IPS-20b (cell line): ENCODE measurements around the gene EFEMP2.

Experiments used
- H3K27ac ChIP-seq: one replicate; pipeline ENCODE4 v1.5.1; 2013; ENCODE audit warnings: low read length
- H3K27me3 ChIP-seq: 2 replicates; pipeline ENCODE4 v1.6.1; 2013; ENCODE audit warnings: mild to moderate bottlenecking, low read length, inconsistent platforms; ENCODE audit not compliant: insufficient read depth
- H3K36me3 ChIP-seq: 2 replicates; pipeline ENCODE4 v1.6.1; 2013; ENCODE audit warnings: low read depth, mild to moderate bottlenecking, inconsistent platforms, low read length, moderate library complexity; ENCODE audit not compliant: insufficient read depth
- H3K4me1 ChIP-seq: 2 replicates; pipeline ENCODE4 v1.6.1; 2013; ENCODE audit warnings: mild to moderate bottlenecking, control low read depth, inconsistent platforms, low read length, moderate library complexity; ENCODE audit not compliant: insufficient read depth
- H3K4me3 ChIP-seq: 2 replicates; pipeline ENCODE4 v1.5.1; 2013; ENCODE audit warnings: mild to moderate bottlenecking, low read length, inconsistent platforms
- H3K9ac ChIP-seq: 2 replicates; pipeline ENCODE4 v1.6.1; 2013; ENCODE audit warnings: low read depth, mild to moderate bottlenecking, inconsistent platforms, low read length, moderate library complexity
- H3K9me3 ChIP-seq: 2 replicates; pipeline ENCODE4 v1.6.1; 2013; ENCODE audit warnings: mild to moderate bottlenecking, low read depth, low read length, inconsistent platforms; ENCODE audit not compliant: insufficient read depth

Gene EFEMP2

DNA sequence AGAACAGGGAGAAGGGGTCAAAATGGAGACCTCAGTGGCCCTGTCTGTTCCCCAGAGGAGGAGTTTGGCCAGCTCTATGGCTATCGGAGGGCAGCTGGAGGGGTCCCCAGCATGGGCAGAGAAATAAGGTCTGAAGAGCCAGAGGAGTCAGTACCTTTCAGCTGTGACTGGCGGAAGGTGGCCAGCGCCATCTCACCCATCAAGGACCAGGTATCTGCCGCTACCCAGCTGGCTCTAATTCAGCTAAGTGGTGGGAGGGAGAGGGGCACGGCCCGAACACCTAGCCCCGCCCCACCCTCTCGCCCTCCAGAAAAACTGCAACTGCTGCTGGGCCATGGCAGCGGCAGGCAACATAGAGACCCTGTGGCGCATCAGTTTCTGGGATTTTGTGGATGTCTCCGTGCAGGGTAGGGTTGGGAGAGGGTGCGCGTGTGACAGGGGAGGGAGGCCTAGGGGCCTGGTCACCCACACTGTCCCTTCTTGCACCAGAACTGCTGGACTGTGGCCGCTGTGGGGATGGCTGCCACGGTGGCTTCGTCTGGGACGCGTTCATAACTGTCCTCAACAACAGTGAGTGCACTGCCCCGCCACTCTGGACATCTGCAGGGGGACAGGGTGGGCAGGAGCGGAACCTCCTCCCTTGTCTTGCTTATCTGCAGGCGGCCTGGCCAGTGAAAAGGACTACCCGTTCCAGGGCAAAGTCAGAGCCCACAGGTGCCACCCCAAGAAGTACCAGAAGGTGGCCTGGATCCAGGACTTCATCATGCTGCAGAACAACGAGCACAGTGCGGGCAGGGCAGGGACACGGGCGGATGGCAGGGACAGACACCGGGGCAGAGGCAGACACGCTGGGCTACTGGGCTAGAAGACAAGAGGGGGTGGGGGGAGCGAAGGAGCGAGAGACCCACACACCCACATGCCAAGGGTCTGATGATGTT is 9.8 kb upstream of the EFEMP2 start:
- H3K9me3 ChIP-seq: no peaks in the 10 kb centered on the region
- no peak overlapping the region for H3K27ac ChIP-seq
- H3K36me3 ChIP-seq: peaks cover 52% of the 10 kb centered on the region
- H3K4me1 ChIP-seq: no peaks in the 10 kb centered on the region
- H3K27me3 ChIP-seq: no peaks in the 10 kb centered on the region
- H3K9ac ChIP-seq: no peak overlapping the region
- H3K4me3 ChIP-seq: no peak overlapping the region

DNA sequence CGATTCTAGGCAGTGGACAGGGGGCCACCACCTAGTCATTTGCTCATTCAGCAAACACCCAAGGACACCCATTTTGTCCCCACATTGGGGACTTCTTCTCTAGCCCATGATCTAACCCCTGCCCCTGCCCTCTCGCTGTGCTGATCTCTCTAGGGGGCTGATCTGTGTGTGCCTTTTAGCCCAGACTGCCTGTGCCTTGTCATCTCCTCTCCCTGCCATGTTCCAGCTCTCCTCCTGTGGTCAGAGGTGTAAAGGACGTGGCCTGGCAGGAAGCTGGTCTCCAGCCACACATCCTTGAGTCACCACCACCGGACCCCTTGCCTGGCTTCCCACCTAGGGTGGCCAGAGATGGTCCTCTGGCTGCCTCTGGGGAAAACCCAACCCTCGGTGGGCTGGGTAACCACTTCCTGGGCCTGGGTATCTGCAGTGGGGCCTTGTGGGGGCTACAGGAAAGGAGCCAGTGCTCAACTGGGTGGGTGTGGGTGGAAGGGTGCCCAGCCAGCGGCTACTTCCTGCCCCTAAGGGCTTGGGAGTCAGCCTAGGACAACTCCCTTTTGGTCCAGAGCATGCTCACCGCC is 8.3 kb upstream of the EFEMP2 start:
- H3K9ac ChIP-seq: no peak overlapping the region
- no peak overlapping the region for H3K4me3 ChIP-seq
- H3K36me3 ChIP-seq: peaks cover 40% of the 10 kb centered on the region
- no peaks in the 10 kb centered on the region for H3K9me3 ChIP-seq
- no peak overlapping the region for H3K27ac ChIP-seq
- H3K4me1 ChIP-seq: no peaks in the 10 kb centered on the region
- no peaks in the 10 kb centered on the region; the same call in 1 of the 2 replicates for H3K27me3 ChIP-seq

DNA sequence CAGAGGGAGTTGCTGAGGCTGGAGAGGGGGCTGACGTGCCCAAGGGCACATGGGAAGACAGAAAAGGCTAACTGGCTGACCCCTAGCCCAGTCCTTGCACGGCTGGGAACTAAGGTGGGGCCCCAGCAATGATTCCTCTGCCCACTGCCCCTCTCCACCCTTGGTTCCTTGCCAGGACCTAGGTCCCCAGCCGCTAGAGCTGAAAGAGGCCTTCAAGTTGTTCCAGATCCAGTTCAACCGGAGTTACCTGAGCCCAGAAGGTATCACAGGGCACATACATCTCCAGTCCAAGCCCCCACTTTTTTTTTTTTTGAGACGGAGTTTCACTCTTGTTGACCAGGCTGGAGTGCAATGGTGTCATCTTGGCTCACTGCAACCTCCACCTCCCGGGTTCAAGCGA is 7.4 kb upstream of the EFEMP2 start:
- H3K9me3 ChIP-seq: no peaks in the 10 kb centered on the region
- peaks cover 31% of the 10 kb centered on the region for H3K36me3 ChIP-seq
- H3K4me3 ChIP-seq: no peak overlapping the region
- H3K27ac ChIP-seq: no peak overlapping the region
- H3K4me1 ChIP-seq: no peaks in the 10 kb centered on the region
- no peak overlapping the region for H3K9ac ChIP-seq
- H3K27me3 ChIP-seq: no peaks in the 10 kb centered on the region; the same call in 1 of the 2 replicates

DNA sequence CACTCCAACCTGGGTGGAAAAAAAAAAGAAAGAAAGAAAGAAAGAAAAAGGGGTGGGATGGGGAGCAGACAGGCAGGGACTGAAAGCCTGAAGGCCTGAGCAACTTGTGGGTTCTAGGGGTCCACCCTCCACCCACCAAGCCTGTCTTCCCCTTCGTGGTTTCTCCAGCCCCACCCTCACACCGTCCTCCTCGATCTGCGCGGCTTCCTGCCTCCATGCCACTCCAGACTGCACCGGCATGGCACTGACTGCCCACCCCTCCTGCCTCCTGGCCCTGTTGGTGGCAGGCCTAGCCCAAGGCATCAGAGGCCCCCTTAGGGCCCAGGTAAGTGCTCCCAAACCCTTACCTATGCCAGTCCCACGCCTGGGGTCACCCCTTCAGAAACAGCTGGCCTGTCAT is 7.0 kb upstream of the EFEMP2 start, which contains the start of gene CTSW:
Gene CTSW, plus strand, starts transcription at position 221 of the 400 bp plus-strand sequence. Its CDS starts 18 bp downstream, at position 239.
- Histone ChIP-seq H3K4me3 (no peak within 1 kb of the TSS), H3K9ac (no peak within 1 kb of the TSS), H3K27me3 (no peaks in the 10 kb centered on the region; the same call in 1 of the 2 replicates), H3K4me1 (no peaks in the 10 kb centered on the region), H3K9me3 (no peaks in the 10 kb centered on the region), H3K36me3 (peaks cover 28% of the 10 kb centered on the region), H3K27ac (no peak within 1 kb of the TSS)

DNA sequence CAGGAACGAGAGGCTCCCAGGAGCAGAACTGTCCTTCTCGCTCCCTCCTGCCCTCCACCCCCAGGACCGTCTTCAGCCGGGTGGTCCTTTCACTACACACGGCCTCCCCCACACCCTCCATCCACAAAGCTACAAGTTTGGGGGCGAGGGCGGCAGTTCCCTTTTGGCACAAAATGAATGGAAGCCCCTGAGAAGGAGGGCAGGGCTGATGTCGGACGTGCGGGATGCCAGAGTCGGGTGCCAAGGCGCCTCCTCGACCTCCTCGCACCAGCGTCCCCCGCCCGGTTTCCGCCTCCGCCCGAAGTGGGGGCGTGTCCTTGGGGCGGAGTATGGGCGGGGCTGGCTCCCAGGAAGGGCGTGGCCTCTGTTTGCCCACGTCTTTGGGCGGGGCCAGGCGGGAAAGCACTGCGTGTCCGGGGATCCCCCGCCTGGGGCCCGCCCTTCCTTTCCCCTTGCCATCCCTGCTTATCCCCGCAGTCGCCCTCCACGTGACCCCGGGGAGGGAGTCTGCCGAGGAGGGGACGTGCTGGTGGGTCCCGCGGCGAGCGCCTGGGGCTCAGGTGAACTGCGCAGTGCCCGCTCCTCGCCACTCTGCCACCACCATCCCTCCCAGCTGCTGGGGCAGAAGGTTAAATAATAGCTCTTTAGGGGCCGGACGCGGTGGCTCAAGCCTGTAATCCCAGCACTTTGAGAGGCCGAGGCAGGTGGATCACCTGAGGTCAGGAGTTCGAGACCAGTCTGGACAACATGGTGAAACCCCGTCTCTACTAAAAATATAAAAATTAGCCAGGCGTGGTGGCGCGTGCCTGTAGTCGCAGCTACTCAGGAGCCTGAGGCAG is 937 bp upstream of the EFEMP2 start:
- Histone ChIP-seq H3K27me3 (peaks cover 27% of the 10 kb centered on the region), H3K9me3 (no peaks in the 10 kb centered on the region), H3K36me3 (no peaks in the 10 kb centered on the region), H3K4me1 (no peaks in the 10 kb centered on the region), H3K9ac (peak overlapping the region; percentile 56; the same call in 1 of the 2 replicates), H3K4me3 (peak overlapping the region; percentile 65), H3K27ac (no peak overlapping the region)

DNA sequence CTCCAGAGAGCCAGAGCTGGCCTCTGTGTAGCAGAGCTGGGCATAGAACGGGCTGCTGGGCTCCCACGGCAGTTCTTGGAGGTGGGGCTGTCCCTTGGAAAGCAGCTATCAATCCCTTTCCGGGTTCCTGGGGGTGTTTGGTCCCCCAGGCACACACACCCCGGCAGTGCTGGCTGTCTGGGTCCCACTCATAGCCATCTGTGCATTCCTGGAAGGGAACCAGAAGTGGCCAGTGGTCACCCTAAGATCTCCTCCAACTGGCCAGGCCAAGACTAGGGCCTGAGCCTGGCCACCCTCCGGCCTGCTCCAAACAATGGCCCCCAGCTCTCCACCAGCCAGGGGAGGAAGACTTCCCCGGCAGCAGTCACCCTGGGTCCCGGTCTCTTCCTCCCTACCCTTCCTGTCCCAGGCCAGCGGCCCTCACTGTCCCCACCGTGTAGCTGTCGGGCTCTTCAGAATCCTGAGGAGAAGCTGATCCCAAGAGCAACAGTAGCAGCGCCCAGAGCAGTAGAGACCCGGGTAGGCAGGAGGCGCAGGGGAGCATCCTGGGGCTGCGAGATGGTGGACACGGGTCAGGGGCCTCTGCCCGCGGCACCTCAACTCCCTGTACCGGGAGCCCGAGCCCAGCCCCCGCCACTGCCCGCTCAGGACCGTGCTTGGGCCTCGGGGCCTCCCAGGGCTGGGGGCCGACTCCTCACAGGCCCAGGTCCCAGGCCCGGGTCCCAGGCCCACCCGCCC is 620 bp downstream of the EFEMP2 start:
- no peak overlapping the region for H3K27ac ChIP-seq
- no peak overlapping the region for H3K9ac ChIP-seq
- no peaks in the 10 kb centered on the region for H3K4me1 ChIP-seq
- no peaks in the 10 kb centered on the region for H3K36me3 ChIP-seq
- H3K4me3 ChIP-seq: peak overlapping the region; percentile 44; the same call in 1 of the 2 replicates
- peaks cover 28% of the 10 kb centered on the region for H3K27me3 ChIP-seq
- no peaks in the 10 kb centered on the region for H3K9me3 ChIP-seq

DNA sequence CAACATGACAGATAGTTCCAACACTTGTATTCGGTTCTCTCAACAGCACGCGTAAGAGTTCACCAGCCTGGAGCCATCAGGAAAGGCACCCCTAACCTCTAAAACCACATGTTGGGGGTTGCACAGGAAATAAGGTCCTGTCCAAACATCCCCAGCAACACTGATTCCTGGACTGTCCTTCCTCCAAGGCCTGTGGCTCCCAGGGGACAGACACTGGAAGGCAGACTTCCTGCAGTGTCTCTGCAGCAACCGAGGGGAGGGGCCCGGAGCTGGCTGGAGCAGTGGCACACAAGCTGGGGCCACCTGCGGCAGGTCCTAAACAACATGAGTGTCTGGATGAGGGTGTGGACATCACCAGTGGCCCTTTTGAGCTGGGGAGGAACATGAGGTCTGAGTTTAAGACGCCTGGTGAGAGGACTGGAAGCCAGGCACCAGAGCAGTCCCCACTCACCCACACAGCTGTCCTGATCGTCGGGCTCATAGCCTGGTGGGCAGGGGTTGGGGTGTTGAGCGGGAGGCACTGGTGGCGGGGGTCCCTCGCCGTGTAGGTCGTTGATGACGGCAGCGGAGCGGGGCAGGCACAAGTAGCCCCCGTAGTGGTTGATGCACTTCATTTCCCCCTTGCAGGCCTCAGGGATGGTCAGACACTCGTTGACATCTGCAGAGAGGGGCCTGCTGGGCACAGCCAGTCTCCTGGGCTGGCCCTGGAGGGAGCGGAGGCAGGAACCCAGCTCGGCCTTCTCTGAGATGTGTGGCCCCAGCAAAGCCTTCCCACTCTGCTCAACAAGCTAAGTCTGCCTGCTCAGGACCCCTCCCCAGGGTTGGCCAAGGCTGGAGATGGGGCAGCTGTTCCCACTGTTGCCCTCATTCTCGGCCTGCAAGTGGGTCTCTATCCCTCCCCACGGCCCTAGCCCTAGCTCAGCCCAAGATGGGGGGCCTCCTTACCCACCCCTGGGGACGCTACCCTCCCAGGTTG is 1.6 kb downstream of the EFEMP2 start:
- Histone ChIP-seq H3K4me1 (no peaks in the 10 kb centered on the region), H3K27ac (no peak overlapping the region), H3K4me3 (no peak overlapping the region), H3K9me3 (no peaks in the 10 kb centered on the region), H3K9ac (no peak overlapping the region), H3K36me3 (peaks cover 7% of the 10 kb centered on the region; the same call in 1 of the 2 replicates), H3K27me3 (peaks cover 28% of the 10 kb centered on the region)

DNA sequence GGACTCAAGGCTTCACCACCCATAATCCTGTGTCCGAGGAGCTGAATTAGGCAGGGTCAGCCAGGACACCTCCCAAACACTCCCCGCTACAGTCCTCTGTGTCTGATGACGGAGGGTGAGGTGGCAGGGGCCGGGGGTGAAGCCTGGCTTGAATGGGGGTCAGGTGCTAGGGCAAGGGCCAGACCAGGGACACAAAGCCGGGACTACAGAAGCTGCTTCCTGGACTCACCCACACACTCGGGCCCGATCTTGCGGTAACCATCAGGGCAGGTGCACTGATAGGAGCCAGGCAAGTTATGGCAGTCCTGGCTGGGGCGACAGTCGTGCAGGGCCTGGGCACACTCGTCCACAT is 2.3 kb downstream of the EFEMP2 start:
- no peak overlapping the region for H3K27ac ChIP-seq
- no peak overlapping the region for H3K4me3 ChIP-seq
- H3K9ac ChIP-seq: no peak overlapping the region
- H3K9me3 ChIP-seq: no peaks in the 10 kb centered on the region
- no peaks in the 10 kb centered on the region for H3K4me1 ChIP-seq
- H3K27me3 ChIP-seq: peaks cover 28% of the 10 kb centered on the region
- H3K36me3 ChIP-seq: peaks cover 14% of the 10 kb centered on the region

DNA sequence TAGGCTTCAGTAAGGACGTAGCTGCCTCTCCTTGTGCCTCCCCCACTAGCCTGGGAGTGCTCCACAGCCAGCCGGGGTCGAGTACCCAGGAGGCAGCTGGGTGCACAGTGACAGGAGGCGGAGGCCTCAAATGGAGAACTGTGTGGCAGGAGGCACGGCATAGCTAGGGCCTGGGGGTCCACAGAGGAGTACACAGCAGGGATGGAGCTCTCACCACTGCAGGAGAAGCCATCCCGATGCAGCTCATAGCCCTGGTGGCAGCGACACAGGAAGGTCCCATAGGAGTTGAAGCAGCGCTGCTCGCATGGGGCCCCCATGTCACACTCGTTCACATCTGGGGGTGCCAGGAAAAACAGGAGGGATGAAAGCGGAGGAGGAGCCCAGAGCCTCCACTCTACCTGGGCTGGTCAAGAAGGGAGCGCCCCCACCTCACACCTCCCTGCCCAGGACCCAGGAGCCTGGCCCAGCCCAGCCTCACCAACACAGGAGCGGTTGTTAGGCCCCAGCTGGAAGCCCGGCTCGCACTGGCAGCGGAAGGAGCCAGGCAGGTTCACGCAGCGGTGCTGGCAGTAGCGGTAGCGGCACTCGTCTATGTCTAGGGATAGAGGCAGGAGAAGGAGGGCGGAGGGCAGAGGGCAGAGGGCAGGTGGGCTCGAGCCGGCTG is 2.8 kb downstream of the EFEMP2 start:
- Histone ChIP-seq H3K4me3 (no peak overlapping the region), H3K9ac (no peak overlapping the region), H3K27me3 (peaks cover 28% of the 10 kb centered on the region), H3K4me1 (no peaks in the 10 kb centered on the region), H3K27ac (no peak overlapping the region), H3K9me3 (no peaks in the 10 kb centered on the region), H3K36me3 (peaks cover 19% of the 10 kb centered on the region)

DNA sequence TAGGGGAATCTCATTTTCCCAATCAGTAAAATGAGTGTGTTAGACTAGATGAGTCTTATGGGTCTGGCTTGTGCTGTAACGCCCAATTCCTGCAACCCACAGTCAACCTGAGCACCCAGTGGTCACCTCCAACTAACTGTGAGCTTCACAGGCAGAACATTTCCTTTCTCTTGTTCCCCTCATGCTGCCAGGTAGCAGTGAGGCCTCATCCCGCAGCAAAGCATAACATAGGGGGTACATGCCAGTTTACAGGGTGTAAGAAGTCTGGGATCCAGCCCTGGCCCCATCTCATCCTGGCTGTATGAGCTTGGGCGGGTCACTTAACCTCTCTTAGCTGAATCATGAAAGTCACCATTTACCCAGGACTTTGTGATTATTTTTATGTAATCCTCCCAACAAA is 3.7 kb downstream of the EFEMP2 start:
- no peak overlapping the region for H3K9ac ChIP-seq
- peaks cover 28% of the 10 kb centered on the region for H3K36me3 ChIP-seq
- no peaks in the 10 kb centered on the region for H3K9me3 ChIP-seq
- no peak overlapping the region for H3K4me3 ChIP-seq
- H3K27me3 ChIP-seq: peaks cover 28% of the 10 kb centered on the region
- H3K27ac ChIP-seq: no peak overlapping the region
- no peaks in the 10 kb centered on the region for H3K4me1 ChIP-seq
